Measurements from ENCODE around the gene SFXN2.
"Not testable (repeated sequence)": the region's sequence is repeated elsewhere in the genome, so short reads cannot be mapped to it uniquely, and the experiment has no call there.

Gene SFXN2

DNA sequence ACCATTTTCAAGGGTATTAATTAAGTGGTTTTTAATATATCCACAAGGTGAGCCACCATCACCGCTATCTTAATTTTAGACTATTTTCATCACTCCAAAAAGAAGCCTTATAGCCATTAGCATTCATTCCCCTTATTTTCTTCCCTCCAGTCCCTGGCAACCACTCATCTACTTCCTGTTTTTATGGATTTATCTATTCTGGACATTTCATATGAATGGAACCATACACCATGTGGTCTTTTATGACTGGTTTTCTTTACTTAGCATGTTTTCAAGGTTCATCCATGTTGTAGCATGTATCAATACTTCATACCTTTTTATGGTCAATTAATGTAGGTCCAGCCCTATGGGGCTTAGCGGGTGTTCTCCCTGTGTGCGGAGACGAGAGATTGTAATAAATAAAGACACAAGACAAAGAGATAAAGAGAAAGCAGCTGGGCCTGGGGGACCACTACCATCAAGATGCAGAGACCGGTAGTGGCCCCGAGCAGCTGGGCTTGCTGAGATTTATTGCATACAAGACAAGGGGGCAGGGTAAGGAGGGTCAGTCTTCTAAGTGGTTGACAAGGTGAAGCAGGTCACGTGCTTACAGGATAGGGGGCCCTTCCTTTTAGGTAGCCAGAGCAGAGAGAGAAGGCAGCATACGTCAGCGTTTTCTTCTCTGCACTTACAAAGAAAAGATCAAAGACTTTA lies 44.0 kb downstream of the SFXN2 start:
- DNase-seq = no peak

DNA sequence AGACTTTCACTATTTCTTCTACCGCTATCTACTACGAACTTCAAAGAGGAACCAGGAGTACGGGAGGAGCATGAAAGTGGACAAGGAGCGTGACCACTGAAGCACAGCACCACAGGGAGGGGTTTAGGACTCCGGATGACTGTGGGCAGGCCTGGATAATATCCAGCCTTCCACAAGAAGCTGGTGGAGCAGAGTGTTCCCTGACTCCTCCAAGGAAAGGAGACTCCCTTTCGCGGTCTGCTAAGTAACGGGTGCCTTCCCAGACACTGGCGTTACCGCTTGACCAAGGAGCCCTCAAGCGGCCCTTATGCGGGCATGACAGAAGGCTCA lies 44.5 kb downstream of the SFXN2 start:
- DNase-seq = not testable (repeated sequence)

DNA sequence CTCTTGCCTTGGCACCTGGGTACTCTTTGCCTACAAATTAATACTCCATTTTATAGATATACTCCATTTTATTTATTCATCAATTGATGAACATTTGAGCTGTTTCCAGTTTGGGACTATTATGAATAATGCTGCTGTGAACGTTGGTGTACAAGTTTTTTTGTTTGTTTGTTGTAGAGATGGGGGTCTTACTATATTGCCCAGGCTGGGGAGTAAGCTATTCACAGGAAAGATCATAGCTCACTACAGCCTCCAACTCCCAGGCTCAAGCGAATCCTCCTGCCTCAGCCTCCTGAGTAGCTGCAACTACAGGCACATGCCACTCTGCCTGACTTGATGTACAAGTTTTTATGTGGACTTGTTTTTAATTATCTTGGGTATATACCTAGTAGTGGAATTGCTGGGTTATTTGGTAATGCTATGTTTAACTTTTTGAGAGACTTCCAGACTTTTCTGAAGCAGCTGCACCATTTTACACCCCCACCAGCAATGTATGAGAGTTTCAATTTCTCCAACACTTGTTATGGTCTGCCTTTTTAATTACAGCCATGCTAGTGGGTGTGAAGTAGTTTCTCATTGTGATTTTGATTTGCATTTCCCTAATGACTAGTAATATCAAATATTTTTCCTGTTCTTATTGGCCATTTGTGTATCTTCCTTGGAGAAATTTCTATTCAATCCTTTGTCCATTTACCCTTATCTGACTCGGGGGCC lies 45.2 kb downstream of the SFXN2 start:
- no peak for DNase-seq

DNA sequence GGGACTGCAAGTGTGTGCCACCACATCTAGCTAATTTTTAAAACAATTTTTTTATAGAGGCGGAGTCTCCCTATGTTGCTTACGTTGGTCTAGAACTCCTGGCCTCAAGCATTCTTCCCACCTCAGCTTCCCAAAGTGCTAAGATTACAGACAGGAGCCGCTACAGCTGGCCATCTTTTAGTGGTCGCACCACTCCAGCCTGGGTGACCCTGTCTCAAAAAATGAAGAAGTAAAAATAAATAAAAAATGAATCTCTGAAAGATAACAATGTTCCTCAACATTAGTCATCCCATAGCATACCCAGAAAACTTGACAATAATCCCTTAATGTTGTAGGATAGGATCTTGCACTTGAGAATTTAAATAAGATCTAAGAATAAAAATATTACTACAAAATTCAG lies 47.5 kb downstream of the SFXN2 start:
- DNase-seq = no peak

DNA sequence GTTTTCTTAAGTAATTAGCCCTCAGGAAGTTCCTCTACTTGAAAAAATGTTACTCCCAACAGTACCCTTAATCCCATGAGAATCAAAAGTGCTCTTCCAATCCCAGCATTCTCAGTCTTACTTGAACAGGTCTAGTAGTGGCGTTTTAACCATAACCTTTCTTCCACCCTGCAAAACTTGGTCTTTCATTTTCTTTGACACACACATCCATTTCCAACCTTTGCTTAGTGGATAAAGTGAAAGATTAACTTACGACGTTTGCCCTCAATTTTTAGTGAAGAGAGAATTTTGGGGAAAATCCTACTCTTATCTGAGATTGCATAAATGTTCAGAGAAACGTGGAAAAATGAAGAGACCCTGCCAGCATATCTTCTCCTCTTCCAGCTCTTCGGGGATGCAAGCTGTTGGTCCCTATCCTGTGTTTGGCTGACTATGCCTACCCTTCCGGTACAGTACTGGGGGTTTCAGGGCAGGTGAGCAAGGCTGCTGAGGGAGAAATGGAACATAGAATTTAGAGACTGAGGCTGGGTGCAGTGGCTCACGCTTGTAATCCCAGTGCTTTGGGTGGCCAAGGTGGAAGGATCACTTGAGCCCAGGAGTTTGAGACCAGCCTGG lies 48.1 kb downstream of the SFXN2 start:
- DNase-seq = no peak

DNA sequence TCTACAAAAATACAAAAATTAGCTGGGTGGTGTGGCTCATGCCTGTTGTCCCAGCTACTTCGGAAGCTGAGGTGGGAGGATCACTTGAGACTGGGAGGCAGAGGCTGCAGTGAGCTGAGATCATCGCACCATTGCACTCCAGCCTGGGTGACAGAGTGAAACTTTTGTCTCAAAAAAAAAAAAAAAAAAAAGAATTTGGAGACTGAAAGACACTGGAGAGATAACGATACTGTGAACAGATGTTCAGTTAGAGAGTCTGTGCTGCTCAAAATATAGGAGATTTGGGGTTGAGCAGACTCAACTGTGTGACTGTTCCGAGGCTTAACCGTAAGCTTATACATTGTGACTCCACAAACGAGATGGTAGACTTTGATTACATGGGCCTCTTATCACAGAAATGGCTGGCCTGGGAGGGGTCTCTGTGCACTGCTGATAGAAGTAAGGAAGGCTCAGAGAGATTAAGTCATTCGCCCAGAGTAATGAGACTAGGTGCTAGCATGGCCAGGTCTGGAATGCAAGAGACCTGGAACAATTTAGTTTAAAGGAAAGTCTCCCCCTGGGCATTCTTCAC lies 48.7 kb downstream of the SFXN2 start:
- DNase-seq = no peak

DNA sequence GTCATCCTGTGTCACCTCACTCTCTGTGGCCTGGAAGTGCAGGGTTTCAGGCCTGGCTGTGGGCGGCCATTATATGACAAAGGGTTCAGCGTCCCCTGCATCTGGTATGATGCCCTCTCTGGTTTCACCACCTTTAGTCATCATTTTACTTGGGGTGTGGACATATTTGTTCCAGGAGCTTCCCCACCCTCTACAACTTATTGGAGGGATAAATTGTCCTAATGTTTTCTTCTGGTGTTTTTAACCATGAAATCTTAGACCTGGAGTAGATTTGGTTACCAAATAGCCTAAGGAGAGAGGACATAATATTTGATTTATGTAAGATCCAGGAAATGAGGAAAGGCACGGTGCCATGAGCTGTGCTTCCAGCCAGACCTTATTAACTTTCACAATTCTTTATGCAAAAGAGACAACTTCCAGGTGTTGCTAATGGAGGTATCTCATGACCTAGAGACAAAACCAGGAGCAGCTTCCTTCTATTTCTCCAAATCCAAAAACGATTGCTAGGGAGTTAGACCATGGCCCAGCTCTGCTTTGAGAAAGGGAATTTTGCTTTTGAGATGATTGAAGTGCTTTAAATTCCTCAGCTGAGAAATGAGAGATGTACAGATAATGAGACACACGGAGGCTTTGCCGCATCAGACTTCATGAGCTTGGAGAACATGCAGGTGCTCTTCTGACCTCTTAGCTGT lies 50.2 kb downstream of the SFXN2 start:
- DNase-seq = no peak

DNA sequence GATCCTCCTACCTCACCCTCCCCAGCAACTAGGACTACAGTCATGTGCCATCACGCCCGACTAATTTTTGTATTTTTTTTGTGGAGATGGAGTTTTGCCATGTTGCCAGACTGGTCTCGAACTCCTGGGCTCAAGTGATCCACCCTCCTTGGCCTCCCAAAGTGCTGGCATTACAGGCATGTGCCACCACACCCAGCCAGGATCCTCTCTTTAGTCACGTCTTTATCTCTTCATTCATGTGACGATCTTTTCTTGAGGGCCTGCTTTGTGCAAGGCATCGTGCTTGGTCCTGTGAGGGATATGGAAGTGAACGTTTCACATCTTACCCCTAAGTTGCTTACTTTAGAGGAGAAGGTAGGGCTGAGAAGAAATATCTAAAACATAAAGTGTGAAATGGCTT lies 50.9 kb downstream of the SFXN2 start:
- no peak for DNase-seq

DNA sequence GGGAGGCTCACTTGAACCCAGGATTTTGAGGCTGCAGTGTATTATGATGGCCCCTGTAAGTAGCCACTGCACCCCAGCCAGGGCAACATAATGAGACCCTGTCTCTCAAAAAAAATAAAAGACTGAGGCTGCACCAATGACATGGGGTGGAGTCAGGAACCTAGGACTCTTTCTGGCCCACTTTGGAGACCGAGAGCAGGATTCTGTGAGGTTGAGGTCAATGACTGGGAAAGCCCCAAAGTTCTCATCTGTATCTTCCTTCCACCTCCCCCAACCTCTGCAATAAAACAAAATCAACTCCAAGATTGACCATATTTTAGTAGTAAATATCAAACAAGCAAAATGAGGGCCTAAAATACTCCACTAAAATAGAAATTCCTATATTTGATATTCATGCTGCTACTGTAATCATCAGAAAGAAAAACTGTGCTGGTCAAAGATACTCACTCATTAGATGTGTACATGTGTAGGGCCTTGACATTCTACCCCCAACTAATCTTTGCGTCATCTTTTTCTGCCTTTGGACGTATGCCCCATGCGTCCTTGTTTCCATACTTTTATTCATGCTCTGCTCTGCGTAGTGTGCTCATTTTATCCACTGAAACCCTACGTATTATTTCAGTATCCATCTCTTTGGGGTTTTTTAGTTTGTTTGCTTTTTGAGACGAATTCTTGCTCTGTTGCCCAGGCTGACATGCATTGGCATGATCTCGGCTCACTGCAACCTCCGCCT lies 53.2 kb downstream of the SFXN2 start:
- DNase-seq = no peak

DNA sequence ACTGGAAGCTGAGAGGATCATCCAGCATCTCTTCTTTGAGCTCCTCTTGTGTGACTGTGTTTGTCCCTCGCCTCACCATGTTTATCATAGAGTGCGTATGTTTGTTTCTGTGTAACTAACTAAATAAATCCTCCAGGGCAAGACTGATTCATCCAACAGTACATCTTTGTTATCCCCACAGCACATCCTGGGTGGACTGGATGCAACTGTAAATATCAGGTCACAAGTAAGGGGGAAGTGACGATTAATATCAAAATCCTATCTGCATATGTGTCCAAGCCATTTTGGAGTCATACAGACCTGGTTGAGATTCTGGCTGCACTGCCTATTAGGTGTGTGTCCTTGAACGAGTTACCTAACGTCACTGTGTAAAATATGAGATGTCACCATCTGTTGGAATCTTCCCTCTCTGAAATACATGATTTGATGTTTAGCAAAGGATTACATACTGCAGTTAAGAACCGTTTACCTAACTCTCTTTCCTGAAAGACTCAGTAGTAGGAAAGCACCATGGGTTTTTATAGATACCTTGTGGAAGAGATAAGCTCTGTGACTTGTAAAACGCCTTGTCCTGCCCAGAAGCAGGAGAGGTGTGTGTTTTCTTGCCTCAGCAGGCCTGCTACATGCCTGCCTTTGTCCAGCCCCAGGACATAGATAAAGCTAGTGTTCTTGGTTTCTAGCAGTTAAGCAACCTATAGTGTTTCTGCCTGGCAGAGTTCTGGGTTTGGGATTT lies 55.1 kb downstream of the SFXN2 start:
- DNase-seq = peak in 1 of 2 experiments; percentile 16

DNA sequence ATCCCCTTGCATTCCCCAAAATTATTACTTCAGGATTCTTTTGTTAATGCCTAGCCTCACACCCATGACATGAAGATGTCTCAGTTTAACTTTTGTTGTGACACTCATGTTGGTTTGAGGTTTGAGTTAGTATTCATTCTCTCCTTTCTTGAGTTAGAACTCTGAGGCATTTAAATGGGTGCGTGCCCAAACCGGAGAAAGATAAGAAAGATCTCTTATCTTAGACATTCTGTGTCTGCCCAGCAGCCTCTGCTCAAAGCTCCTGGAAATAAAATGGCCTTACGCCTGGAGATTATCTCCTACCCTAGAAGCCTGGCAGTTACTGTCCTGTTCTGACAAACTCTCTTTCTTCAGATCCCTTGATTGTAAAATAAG lies 55.7 kb downstream of the SFXN2 start:
- DNase-seq = no peak

DNA sequence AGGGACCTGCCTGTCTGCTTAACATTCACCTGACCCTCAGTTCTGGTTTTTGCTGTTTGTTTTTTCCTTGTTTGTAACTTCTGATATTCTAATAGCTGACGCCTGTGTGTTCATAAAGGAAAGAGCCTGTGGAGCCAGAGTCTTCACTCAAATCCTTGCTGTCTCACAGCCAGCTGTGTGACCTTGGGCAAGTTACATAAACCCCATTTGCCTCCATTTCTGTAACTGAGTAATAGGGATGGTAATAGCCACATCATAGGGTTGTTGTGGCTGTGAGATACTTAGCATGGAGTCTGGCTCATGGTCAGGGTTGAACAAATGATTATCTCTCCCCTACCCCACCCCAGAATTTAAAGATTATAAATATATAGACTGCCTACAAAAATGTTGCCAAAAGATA lies 56.4 kb downstream of the SFXN2 start:
- no peak for DNase-seq

DNA sequence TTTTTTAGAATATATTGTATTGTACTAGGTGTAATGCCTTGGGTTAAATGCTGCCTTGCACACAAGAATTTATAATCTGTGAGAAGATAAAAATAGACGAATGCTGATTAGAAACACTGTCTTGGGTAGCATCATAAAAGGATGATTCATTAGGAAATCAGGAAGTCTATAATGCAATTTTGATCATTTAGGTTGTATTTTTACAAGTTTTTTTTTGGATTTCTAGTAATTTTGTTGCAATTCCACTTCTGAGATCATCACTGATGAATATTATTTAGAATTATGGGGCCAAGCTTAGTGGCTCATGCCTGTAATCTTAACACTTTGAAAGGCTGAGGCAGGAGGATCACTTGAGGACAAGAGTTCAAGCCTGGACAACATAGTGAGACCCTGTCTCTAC lies 58.9 kb downstream of the SFXN2 start:
- DNase-seq = no peak

DNA sequence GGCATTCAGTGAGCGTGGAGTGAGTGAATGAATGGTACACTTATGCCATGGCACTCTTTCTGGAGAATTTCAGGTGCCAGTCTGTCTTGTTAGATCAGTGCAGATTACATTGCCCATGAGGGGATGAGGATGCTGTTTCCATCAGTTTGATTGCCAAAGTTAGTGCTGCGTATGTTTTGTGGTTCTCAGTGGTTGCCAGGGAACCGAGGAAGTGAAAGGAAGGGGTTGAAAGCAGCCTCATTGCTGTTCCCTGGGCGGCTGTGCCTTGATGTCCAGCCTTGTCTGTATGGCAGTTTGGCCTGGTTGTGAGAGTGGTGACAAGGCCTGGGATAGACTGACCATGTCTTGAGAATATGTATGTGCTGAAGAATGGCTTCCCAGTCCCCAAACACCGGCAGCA lies 59.5 kb downstream of the SFXN2 start:
- no peak for DNase-seq

DNA sequence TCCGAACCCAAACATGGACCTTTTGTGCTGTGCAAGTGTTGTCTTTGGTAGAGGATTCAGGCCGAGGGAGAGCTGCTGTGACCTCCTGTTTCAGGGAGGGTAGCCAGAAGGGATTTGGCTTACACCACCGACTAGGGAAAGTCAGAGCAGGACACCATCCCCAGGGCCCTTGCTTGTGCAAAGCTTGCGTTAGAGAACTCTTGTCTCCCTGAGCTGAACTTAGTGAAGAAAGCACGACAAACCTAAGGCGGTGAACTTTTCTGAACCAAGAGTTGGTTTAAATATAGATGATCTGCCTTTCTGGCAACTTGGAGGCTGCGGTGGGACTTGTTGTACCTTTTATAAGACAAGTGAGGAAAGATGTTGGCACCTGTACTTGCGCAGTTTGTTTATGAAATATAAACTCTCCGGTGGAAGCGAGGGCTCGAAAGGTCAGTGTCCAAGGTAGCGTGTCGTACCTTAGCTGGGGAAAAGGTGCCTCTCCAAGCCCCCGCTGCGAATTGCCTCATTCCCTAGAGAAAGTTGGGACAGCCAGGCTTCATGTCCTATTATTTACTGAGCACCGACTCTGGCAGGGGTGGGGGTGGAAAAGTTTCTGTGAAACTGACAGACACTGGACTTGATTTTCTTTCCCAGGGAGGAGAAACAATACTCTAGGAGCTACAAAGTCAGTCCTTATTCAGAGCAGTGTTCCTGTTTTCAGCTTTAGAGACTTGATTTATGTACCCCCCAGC lies 60.9 kb downstream of the SFXN2 start:
- no peak for DNase-seq

DNA sequence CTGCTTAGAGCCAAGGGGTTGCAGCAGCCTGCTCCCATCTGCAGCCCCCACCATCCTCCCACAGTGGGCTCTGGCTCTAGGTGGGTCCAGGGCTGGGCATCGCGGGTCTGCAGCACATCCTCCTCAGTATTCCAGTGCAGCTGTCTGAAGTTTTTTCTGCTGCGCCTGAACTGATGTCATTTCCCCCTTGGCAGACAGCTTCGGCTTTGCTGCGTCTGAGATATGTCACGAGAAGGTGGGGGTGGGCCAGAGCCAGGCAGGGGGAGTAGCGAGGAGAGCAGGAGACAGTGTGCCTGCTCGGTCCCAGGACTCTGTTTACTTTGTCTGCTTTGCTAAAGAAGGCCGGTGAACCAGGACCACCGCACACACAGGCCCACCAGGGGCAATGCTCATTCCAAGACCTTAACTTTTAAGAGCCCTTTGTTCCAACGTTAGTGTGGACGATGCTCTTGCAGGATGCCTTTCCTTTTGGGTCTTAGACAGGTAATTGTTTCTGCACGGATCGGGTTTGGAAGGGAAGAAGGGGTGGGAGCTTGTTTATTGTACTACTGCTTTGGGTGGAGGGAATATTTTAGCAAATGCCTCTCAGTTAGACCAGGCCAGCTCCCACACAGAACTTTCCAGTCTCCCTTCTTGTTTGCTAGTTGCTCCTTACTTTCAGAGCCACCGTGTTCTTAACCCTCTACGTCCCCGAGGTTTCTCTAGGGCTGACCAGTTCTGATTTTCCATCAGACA lies 61.7 kb downstream of the SFXN2 start:
- DNase-seq = no peak

DNA sequence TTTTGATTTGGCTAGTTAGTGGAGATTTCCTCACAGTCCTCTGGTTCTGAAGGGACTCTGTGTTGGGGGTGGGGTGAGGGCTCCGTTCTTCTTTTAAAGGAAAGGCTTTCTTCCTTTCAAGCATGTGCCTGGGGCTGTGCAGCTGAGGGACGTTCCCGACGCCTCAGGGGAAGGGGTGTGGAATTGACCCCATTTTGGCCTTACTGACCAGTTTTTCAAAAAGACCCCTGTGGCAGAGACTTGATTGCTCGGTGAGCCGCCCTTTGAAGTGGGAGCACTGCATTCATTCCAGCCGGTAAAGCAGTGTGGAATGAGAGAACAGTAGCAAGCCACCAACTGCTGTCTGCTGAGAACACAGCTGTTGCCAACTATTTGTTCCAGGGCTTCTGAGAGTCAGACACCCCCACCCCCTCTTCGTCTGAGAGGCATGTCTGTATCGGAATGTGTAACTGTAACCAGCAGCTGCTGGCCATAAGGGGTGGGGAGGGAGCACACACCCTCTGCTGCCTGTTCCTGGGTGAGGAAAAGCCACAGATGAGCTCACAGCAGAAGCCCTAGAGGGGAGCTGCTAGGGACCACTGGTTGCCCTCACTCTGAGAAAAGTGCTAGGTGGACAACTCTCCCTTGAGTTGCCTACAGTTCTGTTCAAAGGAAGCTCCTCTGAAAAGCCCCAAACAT lies 62.5 kb downstream of the SFXN2 start:
- DNase-seq = no peak

DNA sequence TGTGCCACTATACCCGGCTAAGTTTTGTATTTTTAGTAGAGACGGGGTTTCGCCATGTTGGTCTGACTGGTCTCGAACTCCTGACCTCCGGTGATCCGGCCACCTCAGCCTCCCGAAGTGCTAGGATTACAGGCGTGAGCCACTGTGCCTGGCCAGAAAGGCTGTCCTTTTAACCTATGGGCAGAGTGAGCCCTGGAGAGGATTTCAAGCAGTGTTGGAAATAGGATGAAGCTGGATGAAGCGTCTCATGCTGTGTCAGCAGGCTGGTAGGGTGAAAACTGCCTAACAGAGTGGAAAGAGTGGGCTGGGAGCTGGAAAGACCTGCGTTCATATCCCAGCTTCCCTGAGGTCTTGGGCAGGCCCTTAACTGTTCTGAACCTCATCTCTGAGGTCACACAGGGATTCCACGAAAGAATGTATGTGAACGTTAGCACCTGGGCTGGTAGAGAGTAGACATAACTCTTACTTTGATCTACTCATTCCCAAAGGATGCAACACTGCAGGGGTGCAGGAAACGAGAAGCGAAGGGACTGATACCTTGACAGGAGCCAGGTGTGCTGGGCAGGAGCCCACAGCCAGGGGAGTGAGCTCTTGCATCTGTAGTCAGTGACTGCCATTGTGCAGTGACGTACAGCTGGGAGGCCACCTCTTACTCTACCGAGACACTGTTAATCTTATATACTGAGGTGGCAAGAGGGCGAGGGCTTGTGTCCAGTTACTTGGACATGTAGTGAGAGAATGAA lies 63.4 kb downstream of the SFXN2 start:
- no peak for DNase-seq

DNA sequence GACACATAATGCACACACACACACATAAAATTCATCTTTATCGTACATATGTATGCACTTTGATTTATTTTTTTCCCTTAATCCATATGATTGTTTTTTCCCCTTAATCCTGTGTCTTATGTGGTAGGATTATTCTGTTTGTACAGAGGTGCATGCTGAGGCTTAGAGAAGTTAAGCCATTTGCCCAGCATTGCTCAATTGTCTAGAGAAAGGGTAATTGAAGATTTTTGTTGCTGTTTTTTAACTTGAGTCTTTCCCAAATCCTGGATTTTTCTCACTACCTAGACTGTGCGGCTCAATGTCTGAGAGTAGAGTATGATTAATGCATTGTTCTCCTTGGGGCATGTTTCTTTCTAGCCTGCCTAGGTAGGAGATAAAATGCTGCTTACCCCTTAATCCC lies 64.3 kb downstream of the SFXN2 start:
- DNase-seq = no peak

Data from NCI-H1930 (cell line).